Measurements from ENCODE around the gene SERPINB2. TPM values are rescaled to one million over a fixed set of nuclear protein-coding genes. Genes with fewer than 3 reads are reported as not detected.
A peak's percentile ranks its signal among the peaks of the same experiment; 100 is the strongest.
"Not testable (repeated sequence)": the region's sequence is repeated elsewhere in the genome, so short reads cannot be mapped to it uniquely, and the experiment has no call there.

The SERPINB2 gene
- polyA plus RNA-seq, 1 donor: not detected

GRCh38 chr18:63936156-63936931 lies 48.8 kb downstream of the SERPINB2 start:
- DNase-seq (ENCODE audit: low read depth): peak; percentile 5

- DNase-seq (ENCODE audit: low read depth): no peak
Observed at GRCh38 chr18:63936932-63937393, 49.5 kb downstream of the SERPINB2 start.

GRCh38 chr18:63940008-63940407 lies 52.5 kb downstream of the SERPINB2 start:
- no peak for DNase-seq (ENCODE audit: low read depth)

- DNase-seq (ENCODE audit: low read depth): not testable (repeated sequence)
Observed at GRCh38 chr18:63940543-63941050, 53.1 kb downstream of the SERPINB2 start.

- DNase-seq (ENCODE audit: low read depth): no peak
Observed at GRCh38 chr18:63947051-63947790, 59.7 kb downstream of the SERPINB2 start.

- DNase-seq (ENCODE audit: low read depth): no peak
Observed at GRCh38 chr18:63949068-63949737, 61.7 kb downstream of the SERPINB2 start, which contains the start of gene HMSD. TSS of gene HMSD (plus strand) at chr18:63949301. CDS start at chr18:63953456, 4,155 bp downstream.

- DNase-seq (ENCODE audit: low read depth): no peak
Observed at GRCh38 chr18:63951302-63951705, 63.8 kb downstream of the SERPINB2 start.

Other genes starting within 250 kb of the SERPINB2 start
- not detected for gene SERPINB4, start 243.4 kb upstream of the SERPINB2 start, polyA plus RNA-seq (ENCODE audit: insufficient read length)
- not detected for gene SERPINB3, start 225.8 kb upstream of the SERPINB2 start, polyA plus RNA-seq (ENCODE audit: insufficient read length)
- gene SERPINB11, start 184.7 kb upstream of the SERPINB2 start, polyA plus RNA-seq (ENCODE audit: insufficient read length): not detected
- not detected for gene SERPINB7, start 112.3 kb upstream of the SERPINB2 start, polyA plus RNA-seq (ENCODE audit: insufficient read length)
- 0.27 TPM for gene SERPINB10, start 20.3 kb downstream of the SERPINB2 start, polyA plus RNA-seq (ENCODE audit: insufficient read length)
- not detected for gene HMSD, start 61.6 kb downstream of the SERPINB2 start, polyA plus RNA-seq (ENCODE audit: insufficient read length)
- gene SERPINB8, start 82.4 kb downstream of the SERPINB2 start, polyA plus RNA-seq (ENCODE audit: insufficient read length): 1.4 TPM

Measured in forelimb muscle (tissue), 1 donor.